Karpas-422 (cell line): ENCODE results near the gene LRRC51. TPM values are rescaled to one million over a fixed set of nuclear protein-coding genes. Genes with fewer than 3 reads are reported as not detected.
"Not testable (repeated sequence)": the region's sequence is repeated elsewhere in the genome, so short reads cannot be mapped to it uniquely, and the experiment has no call there.

Source experiments
- DNase-seq: peaks from one replicate; pipeline ENCODE4 v3.0.0-alpha.2; 2015
- H2AFZ ChIP-seq: fragments of 200-600 bp; sonication (generic); 2 replicates; pipeline ENCODE4 v1.6.1; 2014; ENCODE audit warnings: antibody characterized with exemption, low read length, mixed read lengths
- H3K27ac ChIP-seq: fragments of 200-600 bp; sonication (generic); 2 replicates; pipeline ENCODE4 v1.5.1; 2014; ENCODE audit warnings: mild to moderate bottlenecking, low read length, moderate library complexity
- H3K27me3 ChIP-seq: fragments of 200-600 bp; sonication (generic); 2 replicates; pipeline ENCODE4 v1.6.1; 2014; ENCODE audit warnings: low read length, mixed read lengths
- H3K36me3 ChIP-seq: fragments of 200-600 bp; sonication (generic); 2 replicates; pipeline ENCODE4 v1.6.1; 2014; ENCODE audit warnings: low read length, mixed read lengths; ENCODE audit not compliant: insufficient read depth
- H3K4me1 ChIP-seq: fragments of 200-600 bp; sonication (generic); 2 replicates; pipeline ENCODE4 v1.6.1; 2014; ENCODE audit warnings: mild to moderate bottlenecking, low read length, mixed read lengths
- H3K4me2 ChIP-seq: fragments of 200-600 bp; sonication (generic); 2 replicates; pipeline ENCODE4 v1.6.1; 2014; ENCODE audit warnings: low read length, low read depth, mild to moderate bottlenecking; ENCODE audit not compliant: poor library complexity, severe bottlenecking
- H3K4me3 ChIP-seq: fragments of 200-600 bp; sonication (generic); 2 replicates; pipeline ENCODE4 v1.5.1; 2014; ENCODE audit warnings: mild to moderate bottlenecking, antibody characterized with exemption, low read length, mixed read lengths
- H3K79me2 ChIP-seq: fragments of 200-600 bp; sonication (generic); 2 replicates; pipeline ENCODE4 v1.6.1; 2014; ENCODE audit warnings: mild to moderate bottlenecking, low read length, mixed read lengths
- H3K9ac ChIP-seq: fragments of 200-600 bp; sonication (generic); 2 replicates; pipeline ENCODE4 v1.6.0; 2014; ENCODE audit warnings: low read length
- H3K9me2 ChIP-seq: fragments of 200-600 bp; sonication (generic), shearing (Covaris generic); replicated peaks from 2 replicates; pipeline ENCODE4 v1.6.0; 2014; ENCODE audit warnings: mild to moderate bottlenecking, low read length, moderate library complexity; ENCODE audit not compliant: insufficient read depth
- H3K9me3 ChIP-seq: fragments of 300-700, 200-600 bp; sonication (generic); 2 replicates; pipeline ENCODE4 v1.6.1; 2014; ENCODE audit warnings: low read length, mixed read lengths
- H4K20me1 ChIP-seq: fragments of 200-600 bp; sonication (generic); 2 replicates; pipeline ENCODE4 v1.6.1; 2014; ENCODE audit warnings: mild to moderate bottlenecking, antibody characterized with exemption, low read length, low read depth; ENCODE audit not compliant: insufficient read depth
- total RNA-seq: library from RNA; depleted of rRNA; stranded (reverse); fragments of >200 nt; shearing (Covaris generic); gene quantifications from 2 replicates; pipeline ENCODE4 v1.2.3, GENCODE V29; 2014; ENCODE audit warnings: low replicate concordance

Gene LRRC51
- total RNA-seq, 1 experiment from 2014 or later, result 2.3 TPM

GRCh38 chr11:72129381-72129780 lies 48.7 kb downstream of the LRRC51 start:
- Histone ChIP-seq H3K4me2 (no peak overlapping the region), H3K9me3 (no peaks in the 10 kb centered on the region), H3K79me2 (no peaks in the 10 kb centered on the region), H3K27me3 (no peaks in the 10 kb centered on the region), H2AFZ (no peak overlapping the region), H3K36me3 (no peaks in the 10 kb centered on the region), H3K9ac (no peak overlapping the region), H3K4me3 (no peak overlapping the region), H3K4me1 (no peaks in the 10 kb centered on the region), H4K20me1 (no peaks in the 10 kb centered on the region), H3K27ac (no peak overlapping the region), H3K9me2 (no peaks in the 10 kb centered on the region)
- DNase-seq, result no peak

GRCh38 chr11:72132646-72133045 lies 52.0 kb downstream of the LRRC51 start:
- H3K27me3 ChIP-seq, result no peaks in the 10 kb centered on the region
- no peak for DNase-seq
- no peaks in the 10 kb centered on the region for H3K9me2 ChIP-seq
- H2AFZ ChIP-seq, result no peak overlapping the region
- no peak overlapping the region for H3K9ac ChIP-seq
- H3K4me3 ChIP-seq, result no peak overlapping the region
- H3K9me3 ChIP-seq, result no peaks in the 10 kb centered on the region
- H3K27ac ChIP-seq, result no peak overlapping the region
- H3K79me2 ChIP-seq, result no peaks in the 10 kb centered on the region
- no peaks in the 10 kb centered on the region for H4K20me1 ChIP-seq
- no peak overlapping the region for H3K4me2 ChIP-seq
- no peaks in the 10 kb centered on the region for H3K4me1 ChIP-seq
- H3K36me3 ChIP-seq, result no peaks in the 10 kb centered on the region

GRCh38 chr11:72135473-72135872 lies 54.8 kb downstream of the LRRC51 start, which contains the start of gene FOLR3:
Gene FOLR3, plus strand, starts transcription at chr11:72135725. Its CDS starts 228 bp downstream, at chr11:72135953.
- not testable (repeated sequence) for H3K36me3 ChIP-seq, H3K79me2 ChIP-seq, H3K4me2 ChIP-seq, H4K20me1 ChIP-seq, H3K9me3 ChIP-seq, H2AFZ ChIP-seq, DNase-seq, H3K9me2 ChIP-seq, H3K4me3 ChIP-seq, H3K27me3 ChIP-seq, H3K27ac ChIP-seq, H3K4me1 ChIP-seq, H3K9ac ChIP-seq

- Histone ChIP-seq H3K36me3 (no peaks in the 10 kb centered on the region), H3K4me1 (no peaks in the 10 kb centered on the region), H3K27me3 (no peaks in the 10 kb centered on the region), H3K9me2 (no peaks in the 10 kb centered on the region), H3K4me2 (no peak overlapping the region), H3K27ac (no peak overlapping the region), H3K79me2 (no peaks in the 10 kb centered on the region), H2AFZ (no peak overlapping the region), H4K20me1 (no peaks in the 10 kb centered on the region), H3K4me3 (no peak overlapping the region), H3K9ac (no peak overlapping the region), H3K9me3 (no peaks in the 10 kb centered on the region)
- no peak for DNase-seq
These were observed 55.4 kb downstream of the LRRC51 start for GRCh38 chr11:72135891-72136683.

GRCh38 chr11:72136684-72137262 lies 56.1 kb downstream of the LRRC51 start:
- no peaks in the 10 kb centered on the region for H3K9me2 ChIP-seq
- H3K4me3 ChIP-seq, result no peak overlapping the region
- no peaks in the 10 kb centered on the region for H3K4me1 ChIP-seq
- no peak overlapping the region for H3K27ac ChIP-seq
- no peaks in the 10 kb centered on the region for H3K79me2 ChIP-seq
- no peak overlapping the region for H2AFZ ChIP-seq
- no peak overlapping the region for H3K9ac ChIP-seq
- H3K4me2 ChIP-seq, result no peak overlapping the region
- no peaks in the 10 kb centered on the region for H3K36me3 ChIP-seq
- DNase-seq, result no peak
- no peaks in the 10 kb centered on the region for H3K9me3 ChIP-seq
- H4K20me1 ChIP-seq, result no peaks in the 10 kb centered on the region
- H3K27me3 ChIP-seq, result no peaks in the 10 kb centered on the region

GRCh38 chr11:72138821-72139390 lies 58.3 kb downstream of the LRRC51 start:
- H3K27ac ChIP-seq, result no peak overlapping the region
- H3K36me3 ChIP-seq, result no peaks in the 10 kb centered on the region
- no peaks in the 10 kb centered on the region for H3K79me2 ChIP-seq
- H3K9ac ChIP-seq, result no peak overlapping the region
- no peak overlapping the region for H3K4me3 ChIP-seq
- peaks cover 3% of the 10 kb centered on the region; the same call in 1 of the 2 replicates for H3K4me1 ChIP-seq
- no peaks in the 10 kb centered on the region for H3K9me2 ChIP-seq
- H3K9me3 ChIP-seq, result no peaks in the 10 kb centered on the region
- no peak overlapping the region for H2AFZ ChIP-seq
- no peak overlapping the region for H3K4me2 ChIP-seq
- no peaks in the 10 kb centered on the region for H4K20me1 ChIP-seq
- no peak for DNase-seq
- H3K27me3 ChIP-seq, result no peaks in the 10 kb centered on the region

- H4K20me1 ChIP-seq, result no peaks in the 10 kb centered on the region
- no peaks in the 10 kb centered on the region for H3K27me3 ChIP-seq
- H3K4me1 ChIP-seq, result peaks cover 6% of the 10 kb centered on the region; the same call in 1 of the 2 replicates
- no peaks in the 10 kb centered on the region for H3K36me3 ChIP-seq
- no peaks in the 10 kb centered on the region for H3K9me3 ChIP-seq
- H2AFZ ChIP-seq, result no peak overlapping the region
- no peaks in the 10 kb centered on the region for H3K9me2 ChIP-seq
- no peak overlapping the region for H3K27ac ChIP-seq
- no peak overlapping the region for H3K4me3 ChIP-seq
- no peaks in the 10 kb centered on the region for H3K79me2 ChIP-seq
- H3K4me2 ChIP-seq, result no peak overlapping the region
- DNase-seq, result no peak
- H3K9ac ChIP-seq, result no peak overlapping the region
These were observed 58.9 kb downstream of the LRRC51 start for GRCh38 chr11:72139500-72139899.

GRCh38 chr11:72140661-72141060 lies 60.0 kb downstream of the LRRC51 start:
- H3K4me3 ChIP-seq, result no peak overlapping the region
- no peak for DNase-seq
- H3K27me3 ChIP-seq, result no peaks in the 10 kb centered on the region
- no peak overlapping the region for H3K27ac ChIP-seq
- no peaks in the 10 kb centered on the region for H4K20me1 ChIP-seq
- no peak overlapping the region for H3K4me2 ChIP-seq
- H3K9me2 ChIP-seq, result no peaks in the 10 kb centered on the region
- no peaks in the 10 kb centered on the region for H3K79me2 ChIP-seq
- H3K4me1 ChIP-seq, result peaks cover 6% of the 10 kb centered on the region; the same call in 1 of the 2 replicates
- H3K9ac ChIP-seq, result no peak overlapping the region
- H2AFZ ChIP-seq, result no peak overlapping the region
- no peaks in the 10 kb centered on the region for H3K9me3 ChIP-seq
- H3K36me3 ChIP-seq, result no peaks in the 10 kb centered on the region
